Measurements from ENCODE around the gene NPIPB2. TPM values are rescaled to one million over a fixed set of nuclear protein-coding genes. Genes with fewer than 3 reads are reported as not detected.

Gene NPIPB2
- total and polyA plus RNA-seq, 11 donors: 1.1 to 8.4 (median 2.7) TPM

- H3K4me1 ChIP-seq: peaks cover 4 to 62% (median 43%) of the 10 kb centered on the region in 12 donors
- peak overlapping the region in 1 of 12 donors; percentile 76 for H3K27ac ChIP-seq
- ATAC-seq: peak in 3 of 4 donors; percentile 32 to 51 (median 32)
- no peak for DNase-seq
- peaks cover 0 to 16% (median 0%) of the 10 kb centered on the region in 9 donors for H3K36me3 ChIP-seq
- no peak overlapping the region for H3K4me3 ChIP-seq
- WGBS, 4 donors: 71 to 84% (median 75%) methylated on average over 18 of the region's 18 CpGs
- intact Hi-C loops (cut with DNase I): loop anchor here in 3 of 10 donors (5.0 to 10.0 kb wide), 2 partner anchors 55 to 58 kb away; partner anchors contain the start of gene RSL1D1 (in 3 of the 3)
- H3K9me3 ChIP-seq: no peaks in the 10 kb centered on the region
- no peaks in the 10 kb centered on the region for H3K27me3 ChIP-seq
- TF ChIP-seq POLR2A (IDR thresholded peaks at IDR 0.05): no peak
- TF ChIP-seq, protein P1, sequence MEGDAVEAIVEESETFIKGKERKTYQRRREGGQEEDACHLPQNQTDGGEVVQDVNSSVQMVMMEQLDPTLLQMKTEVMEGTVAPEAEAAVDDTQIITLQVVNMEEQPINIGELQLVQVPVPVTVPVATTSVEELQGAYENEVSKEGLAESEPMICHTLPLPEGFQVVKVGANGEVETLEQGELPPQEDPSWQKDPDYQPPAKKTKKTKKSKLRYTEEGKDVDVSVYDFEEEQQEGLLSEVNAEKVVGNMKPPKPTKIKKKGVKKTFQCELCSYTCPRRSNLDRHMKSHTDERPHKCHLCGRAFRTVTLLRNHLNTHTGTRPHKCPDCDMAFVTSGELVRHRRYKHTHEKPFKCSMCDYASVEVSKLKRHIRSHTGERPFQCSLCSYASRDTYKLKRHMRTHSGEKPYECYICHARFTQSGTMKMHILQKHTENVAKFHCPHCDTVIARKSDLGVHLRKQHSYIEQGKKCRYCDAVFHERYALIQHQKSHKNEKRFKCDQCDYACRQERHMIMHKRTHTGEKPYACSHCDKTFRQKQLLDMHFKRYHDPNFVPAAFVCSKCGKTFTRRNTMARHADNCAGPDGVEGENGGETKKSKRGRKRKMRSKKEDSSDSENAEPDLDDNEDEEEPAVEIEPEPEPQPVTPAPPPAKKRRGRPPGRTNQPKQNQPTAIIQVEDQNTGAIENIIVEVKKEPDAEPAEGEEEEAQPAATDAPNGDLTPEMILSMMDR (IDR thresholded peaks at IDR 0.05): no peak
Observed at GRCh38 chr16:11909653-11910545, 31.9 kb downstream of the NPIPB2 start.

- TF ChIP-seq, protein P1 (IDR thresholded peaks at IDR 0.05): no peak
- no peak for TF ChIP-seq POLR2A (IDR thresholded peaks at IDR 0.05)
- no peak for DNase-seq
- Histone ChIP-seq H3K4me3 (no peak overlapping the region), H3K27me3 (no peaks in the 10 kb centered on the region), H3K9me3 (no peaks in the 10 kb centered on the region), H3K27ac (no peak overlapping the region), H3K4me1 (peaks cover 0 to 39% (median 23%) of the 10 kb centered on the region in 12 donors), H3K36me3 (peaks cover 0 to 16% (median 0%) of the 10 kb centered on the region in 9 donors)
- ATAC-seq: no peak
- intact Hi-C loops (cut with DNase I): loop anchor here in 1 of 10 donors (2.0 kb wide), 1 partner anchor 109 kb away; no protein-coding TSS in a partner anchor
- 91 to 94% (median 93%) methylated on average over 8 of the region's 8 CpGs for WGBS, 4 donors
Observed at GRCh38 chr16:11907160-11907970, 34.5 kb downstream of the NPIPB2 start.

DNA sequence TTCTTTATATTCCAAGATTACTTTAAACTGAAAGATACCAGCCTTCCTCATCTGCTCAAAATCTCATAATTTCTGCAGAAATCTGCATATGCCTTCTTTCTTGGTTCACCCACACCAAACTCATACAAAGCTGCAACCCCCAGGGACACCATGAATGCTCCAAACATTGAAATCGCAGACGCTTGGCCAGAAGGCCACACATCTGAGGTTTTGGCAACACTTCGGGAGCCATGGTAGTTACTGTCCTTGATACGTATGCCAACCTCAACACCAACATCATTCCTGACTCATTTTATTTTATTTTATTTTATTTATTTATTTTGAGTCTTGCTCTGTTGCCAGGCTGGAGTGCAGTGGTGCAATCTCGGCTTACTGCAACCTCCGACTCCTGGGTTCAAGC is 37.9 kb downstream of the NPIPB2 start:
- no peak for TF ChIP-seq POLR2A (IDR thresholded peaks at IDR 0.05)
- TF ChIP-seq, protein P1 (IDR thresholded peaks at IDR 0.05): no peak
- Histone ChIP-seq H3K36me3 (peaks cover 0 to 28% (median 0%) of the 10 kb centered on the region in 9 donors), H3K27me3 (no peaks in the 10 kb centered on the region), H3K4me3 (no peak overlapping the region), H3K9me3 (no peaks in the 10 kb centered on the region), H3K27ac (no peak overlapping the region), H3K4me1 (peaks cover 0 to 30% (median 14%) of the 10 kb centered on the region in 12 donors)
- WGBS, 4 donors: 94 to 96% (median 95%) methylated on average over 6 of the region's 6 CpGs
- ATAC-seq (no peak), DNase-seq (no peak)
- intact Hi-C loops (cut with DNase I): no loop called here

Data from heart left ventricle (tissue), 16 donors.